ENCODE measurements around the gene LIMK1. TPM values are rescaled to one million over a fixed set of nuclear protein-coding genes. Genes with fewer than 3 reads are reported as not detected.

The LIMK1 gene
- total RNA-seq, 6 experiments from 2014 or later: 57.8 to 75.6 (median 67.2) TPM

DNA sequence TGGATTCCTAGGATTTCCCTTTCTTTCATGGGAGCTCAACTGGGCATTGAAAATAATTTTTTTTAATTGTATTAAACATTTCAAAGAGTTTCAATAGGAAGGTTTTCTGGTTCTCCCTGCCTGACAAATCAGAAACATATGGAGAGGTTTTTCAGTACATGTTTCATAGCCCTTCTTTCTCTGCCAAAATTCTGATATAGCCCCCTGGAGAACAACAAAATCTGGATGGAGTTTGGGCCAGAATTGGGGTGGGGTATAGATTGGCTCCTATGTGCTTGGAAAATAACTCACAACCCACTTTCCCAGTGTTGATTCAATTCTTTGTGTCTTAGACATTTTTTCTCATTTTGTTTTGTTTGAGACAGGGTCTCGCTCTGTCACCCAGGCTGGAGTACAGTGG, 66.0 kb downstream of the LIMK1 start:
- Mint-ChIP-seq H3K36me3 (ENCODE audit: low read depth) (no peaks in the 10 kb centered on the region; the same call in 1 of the 2 replicates), H3K27me3 (ENCODE audit: insufficient read depth) (peaks cover 5% of the 10 kb centered on the region), H3K27ac (no peak overlapping the region), H3K4me3 (no peak overlapping the region), H3K9me3 (peaks cover 6% of the 10 kb centered on the region; the same call in 1 of the 2 replicates), H3K4me1 (ENCODE audit: low read depth) (no peaks in the 10 kb centered on the region)
- DNase-seq: no peak
- TF ChIP-seq, protein P1, sequence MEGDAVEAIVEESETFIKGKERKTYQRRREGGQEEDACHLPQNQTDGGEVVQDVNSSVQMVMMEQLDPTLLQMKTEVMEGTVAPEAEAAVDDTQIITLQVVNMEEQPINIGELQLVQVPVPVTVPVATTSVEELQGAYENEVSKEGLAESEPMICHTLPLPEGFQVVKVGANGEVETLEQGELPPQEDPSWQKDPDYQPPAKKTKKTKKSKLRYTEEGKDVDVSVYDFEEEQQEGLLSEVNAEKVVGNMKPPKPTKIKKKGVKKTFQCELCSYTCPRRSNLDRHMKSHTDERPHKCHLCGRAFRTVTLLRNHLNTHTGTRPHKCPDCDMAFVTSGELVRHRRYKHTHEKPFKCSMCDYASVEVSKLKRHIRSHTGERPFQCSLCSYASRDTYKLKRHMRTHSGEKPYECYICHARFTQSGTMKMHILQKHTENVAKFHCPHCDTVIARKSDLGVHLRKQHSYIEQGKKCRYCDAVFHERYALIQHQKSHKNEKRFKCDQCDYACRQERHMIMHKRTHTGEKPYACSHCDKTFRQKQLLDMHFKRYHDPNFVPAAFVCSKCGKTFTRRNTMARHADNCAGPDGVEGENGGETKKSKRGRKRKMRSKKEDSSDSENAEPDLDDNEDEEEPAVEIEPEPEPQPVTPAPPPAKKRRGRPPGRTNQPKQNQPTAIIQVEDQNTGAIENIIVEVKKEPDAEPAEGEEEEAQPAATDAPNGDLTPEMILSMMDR (IDR thresholded peaks at IDR 0.05): no peak

DNA sequence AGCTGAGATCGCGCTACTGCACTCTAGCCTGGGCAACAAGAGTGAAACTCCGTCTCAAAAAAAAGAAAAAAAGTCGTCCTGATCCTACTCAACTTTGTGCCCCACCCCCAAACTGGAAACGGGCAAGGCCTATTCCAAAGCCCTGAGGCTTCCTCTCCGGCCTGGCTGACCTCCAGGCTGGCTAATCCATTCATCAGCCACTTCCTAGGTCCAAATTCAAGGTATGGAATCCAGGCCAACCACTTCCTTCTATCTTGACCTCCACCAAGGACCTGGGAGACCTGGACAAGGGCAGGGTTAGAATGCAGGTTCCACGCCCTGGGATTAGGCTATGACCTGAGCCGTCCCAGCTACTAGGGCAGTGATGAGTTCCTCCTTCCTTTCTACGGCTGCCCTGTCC, 70.1 kb downstream of the LIMK1 start:
- Mint-ChIP-seq H3K4me1 (ENCODE audit: low read depth) (no peaks in the 10 kb centered on the region), H3K4me3 (no peak overlapping the region), H3K36me3 (ENCODE audit: low read depth) (no peaks in the 10 kb centered on the region), H3K27me3 (ENCODE audit: insufficient read depth) (peaks cover 2% of the 10 kb centered on the region), H3K27ac (no peak overlapping the region), H3K9me3 (no peaks in the 10 kb centered on the region)
- DNase-seq: no peak
- TF ChIP-seq, protein P1 (IDR thresholded peaks at IDR 0.05): no peak

DNA sequence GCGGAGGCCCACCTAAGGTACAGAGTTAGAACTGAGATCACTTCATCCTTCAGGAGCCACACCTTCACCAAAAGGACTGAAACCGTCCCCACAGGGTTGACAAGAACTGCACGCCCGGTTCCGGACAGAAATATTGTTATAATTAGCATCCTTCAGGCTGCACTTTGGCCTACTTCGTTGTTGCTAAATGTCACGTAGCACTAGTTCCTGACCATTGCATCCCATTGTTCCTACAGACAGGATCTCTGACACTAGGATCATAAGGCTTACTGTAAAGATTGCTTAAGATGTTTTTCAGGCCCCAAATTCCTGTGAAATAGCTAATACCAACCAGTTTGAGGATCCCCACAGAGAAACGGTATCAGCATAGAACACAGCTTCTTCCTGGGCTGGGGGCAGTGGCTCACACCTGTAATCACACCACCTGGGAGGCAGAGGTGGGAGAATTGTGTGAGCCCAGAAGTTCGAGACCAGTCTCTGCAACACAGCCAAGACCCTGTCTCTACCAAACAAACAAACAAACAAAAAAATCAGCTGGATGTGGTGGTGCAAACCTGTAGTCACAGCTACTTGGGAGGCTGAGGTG, 72.3 kb downstream of the LIMK1 start:
- Mint-ChIP-seq H3K27ac (no peak overlapping the region), H3K36me3 (ENCODE audit: low read depth) (no peaks in the 10 kb centered on the region), H3K4me3 (no peak overlapping the region), H3K4me1 (ENCODE audit: low read depth) (no peaks in the 10 kb centered on the region), H3K27me3 (ENCODE audit: insufficient read depth) (peaks cover 2% of the 10 kb centered on the region), H3K9me3 (no peaks in the 10 kb centered on the region)
- TF ChIP-seq, protein P1 (IDR thresholded peaks at IDR 0.05): no peak
- no peak for DNase-seq

DNA sequence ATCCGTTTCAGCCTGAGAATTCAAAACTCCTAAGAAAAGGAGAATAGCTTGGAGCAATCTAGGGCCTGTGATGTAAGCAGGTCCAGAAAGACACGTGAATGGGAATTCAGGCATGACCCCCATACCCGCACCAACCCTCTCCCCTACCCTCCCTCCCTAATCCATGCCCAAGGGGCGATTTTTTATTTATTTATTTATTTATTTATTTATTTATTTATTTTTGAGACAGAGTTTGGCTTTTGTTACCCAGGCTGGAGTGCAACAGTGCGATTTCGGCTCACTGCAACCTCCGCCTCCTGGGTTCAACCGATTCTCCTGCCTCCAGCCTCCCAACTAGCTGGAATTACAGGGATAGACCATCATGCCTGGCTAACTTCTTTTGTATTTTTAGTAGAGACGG, 74.0 kb downstream of the LIMK1 start:
- no peak overlapping the region for H3K27ac Mint-ChIP-seq
- no peak for DNase-seq
- TF ChIP-seq, protein P1 (IDR thresholded peaks at IDR 0.05): no peak
- no peaks in the 10 kb centered on the region for H3K9me3 Mint-ChIP-seq
- H3K27me3 Mint-ChIP-seq (ENCODE audit: insufficient read depth): peaks cover 2% of the 10 kb centered on the region; the same call in 1 of the 2 replicates
- H3K36me3 Mint-ChIP-seq (ENCODE audit: low read depth): no peaks in the 10 kb centered on the region
- no peaks in the 10 kb centered on the region for H3K4me1 Mint-ChIP-seq (ENCODE audit: low read depth)
- H3K4me3 Mint-ChIP-seq: no peak overlapping the region

DNA sequence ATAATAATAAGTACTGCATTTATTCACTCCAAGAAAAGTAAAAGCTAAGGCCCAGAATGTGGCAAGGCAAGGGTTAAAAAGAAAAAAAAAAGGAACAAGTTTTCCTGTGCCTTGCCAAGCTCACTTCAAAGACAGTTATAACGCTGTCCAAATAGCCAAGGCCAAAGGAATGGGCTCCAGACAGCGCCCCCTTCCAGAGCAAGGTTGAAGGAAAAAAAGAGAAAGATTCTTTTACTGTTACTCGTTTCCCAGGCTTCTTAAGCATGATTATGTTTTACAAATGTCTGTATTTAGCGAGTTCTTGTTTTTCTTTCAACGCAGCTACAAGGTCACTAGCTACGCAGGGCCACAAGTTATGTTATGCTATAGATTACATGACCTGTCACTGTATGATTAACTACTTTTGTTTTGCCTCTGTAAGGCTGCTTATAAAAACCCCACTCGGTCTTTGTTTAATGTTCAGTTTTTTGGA, 81.4 kb downstream of the LIMK1 start:
- no peaks in the 10 kb centered on the region for H3K36me3 Mint-ChIP-seq (ENCODE audit: low read depth)
- no peaks in the 10 kb centered on the region for H3K4me1 Mint-ChIP-seq (ENCODE audit: low read depth)
- H3K9me3 Mint-ChIP-seq: no peaks in the 10 kb centered on the region; the same call in 1 of the 2 replicates
- TF ChIP-seq, protein P1 (IDR thresholded peaks at IDR 0.05): peak; percentile 70
- DNase-seq: no peak
- H3K27ac Mint-ChIP-seq: no peak overlapping the region
- no peak overlapping the region for H3K4me3 Mint-ChIP-seq
- H3K27me3 Mint-ChIP-seq (ENCODE audit: insufficient read depth): peaks cover 3% of the 10 kb centered on the region; the same call in 1 of the 2 replicates

Data from HFFc6 (cell line).